HepG2 (cell line): Measurements from ENCODE around the gene POLR1D. TPM values are rescaled to one million over a fixed set of nuclear protein-coding genes. Genes with fewer than 3 reads are reported as not detected.
A peak's percentile ranks its signal among the peaks of the same experiment; 100 is the strongest.

Source experiments
- AGO2 ChIP-seq: fragments of 200-400 bp; formaldehyde crosslinking; optimal IDR thresholded peaks from 2 replicates; pipeline ENCODE3; 2017; ENCODE audit warnings: mild to moderate bottlenecking, low read depth, low read length, moderate library complexity
- CEBPZ ChIP-seq: IDR thresholded peaks from 2 replicates; pipeline ENCODE4 v1.6.1; 2012; ENCODE audit warnings: low read length, improper control_type of control experiment
- DBP ChIP-seq: sonication (generic); formaldehyde crosslinking; IDR thresholded peaks from 2 replicates; pipeline ENCODE4 v1.4.0; 2020; ENCODE audit warnings: missing genetic modification reagents; ENCODE audit errors: not compliant biosample characterization
- FOXJ3 ChIP-seq: sonication (generic); formaldehyde crosslinking; IDR thresholded peaks from 2 replicates; pipeline ENCODE4 v1.4.0; 2020; ENCODE audit warnings: missing genetic modification reagents, mild to moderate bottlenecking, borderline replicate concordance
- IRF2 ChIP-seq: IDR thresholded peaks from 2 replicates; pipeline ENCODE4 v1.6.1; 2018; ENCODE audit warnings: missing genetic modification reagents, missing compliant biosample characterization
- NR2C2 ChIP-seq: sonication (generic); formaldehyde crosslinking; IDR thresholded peaks from 2 replicates; pipeline ENCODE4 v1.4.0; 2020; ENCODE audit warnings: missing genetic modification reagents, mild to moderate bottlenecking, moderate library complexity, borderline replicate concordance
- PHF8 ChIP-seq: sonication (generic); formaldehyde crosslinking; IDR thresholded peaks from 2 replicates; pipeline ENCODE4 v1.5.0; 2020; ENCODE audit warnings: missing genetic modification reagents
- RERE ChIP-seq: IDR thresholded peaks from 2 replicates; pipeline ENCODE4 v1.6.1; 2016; ENCODE audit warnings: low read depth, missing genetic modification reagents, missing compliant biosample characterization
- RXRB ChIP-seq: IDR thresholded peaks from 2 replicates; pipeline ENCODE4 v1.6.1; 2016; ENCODE audit warnings: borderline replicate concordance, missing genetic modification reagents, missing compliant biosample characterization
- THAP9 ChIP-seq: sonication (generic); formaldehyde crosslinking; IDR thresholded peaks from 2 replicates; pipeline ENCODE4; 2020; ENCODE audit warnings: missing genetic modification reagents, mild to moderate bottlenecking, borderline replicate concordance
- XRCC5 ChIP-seq: fragments of 200-400 bp; formaldehyde crosslinking; optimal IDR thresholded peaks from 2 replicates; pipeline ENCODE3; 2017; ENCODE audit warnings: mild to moderate bottlenecking, low read length
- ZFAT ChIP-seq: sonication (generic); formaldehyde crosslinking; conservative IDR thresholded peaks from 2 replicates; pipeline ENCODE4 v1.8.1; 2023; ENCODE audit warnings: missing genetic modification reagents, inconsistent platforms
- ZFP36L1 ChIP-seq: sonication (generic); formaldehyde crosslinking; IDR thresholded peaks from 2 replicates; pipeline ENCODE4 v1.8.0; 2022; ENCODE audit warnings: mild to moderate bottlenecking, missing genetic modification reagents, moderate library complexity
- ZNF577 ChIP-seq: sonication (generic); formaldehyde crosslinking; IDR thresholded peaks from 2 replicates; pipeline ENCODE4 v1.4.0; 2020; ENCODE audit warnings: mild to moderate bottlenecking, low read depth, missing genetic modification reagents, borderline replicate concordance
- ZNF724P ChIP-seq: sonication (generic); formaldehyde crosslinking; IDR thresholded peaks from 2 replicates; pipeline ENCODE4 v1.8.0; 2022; ENCODE audit warnings: missing genetic modification reagents, borderline replicate concordance
- ZNF83 ChIP-seq: sonication (generic); formaldehyde crosslinking; IDR thresholded peaks from 2 replicates; pipeline ENCODE4 v1.4.0; 2020; ENCODE audit warnings: missing genetic modification reagents, mild to moderate bottlenecking, borderline replicate concordance
- polyA plus RNA-seq, 8 experiments: library from polyadenylated mRNA; depleted of rRNA in 3 of 8; stranded (reverse) in 7 of 8; unstranded in 1 of 8; fragments of >200 nt; fragmentation: Illumina TruSeq in 4 of 8; extraction: Trizol in 4 of 8; gene quantifications; 2 replicates each; pipeline versions ENCODE4 v1.2.1 to v1.2.3, GENCODE V29; 2011 to 2016; ENCODE audit warnings: low read depth in 4 of 8, missing spikeins in 1 of 8, mixed read lengths in 1 of 8; ENCODE audit not compliant: insufficient read depth in 1 of 8
- total RNA-seq, 5 experiments: library from RNA; depleted of rRNA; stranded (reverse); fragments of >200 nt; fragmentation: Illumina TruSeq; extraction: Trizol; gene quantifications; 2 replicates each; pipeline ENCODE4 v1.2.3, GENCODE V29; 2016; ENCODE audit warnings: low read depth in 1 of 5

Gene POLR1D
- total and polyA plus RNA-seq, 2 of the 13 experiments (the other 11 are each of a cell fraction or from before 2014, with no cell fraction given): 183 to 490 TPM

- no peak for TF ChIP-seq CEBPZ
- TF ChIP-seq ZNF83 (CRISPR knock-in tag): no peak
- no peak for TF ChIP-seq RERE (CRISPR knock-in tag)
- TF ChIP-seq FOXJ3 (CRISPR knock-in tag): no peak
- TF ChIP-seq XRCC5: no peak
- TF ChIP-seq NR2C2 (CRISPR knock-in tag): no peak
- TF ChIP-seq RXRB (CRISPR knock-in tag): 0 out of 2 replicates have a peak, but pooled peaks have one; percentile 22
- TF ChIP-seq AGO2: peak; percentile 94
- TF ChIP-seq ZNF577 (CRISPR knock-in tag): no peak
- peak; percentile 76; the same call in 1 of the 2 replicates for TF ChIP-seq ZNF724P
- TF ChIP-seq IRF2 (CRISPR knock-in tag): peak; percentile 55; the same call in 1 of the 2 replicates
- TF ChIP-seq THAP9 (CRISPR knock-in tag): no peak
- TF ChIP-seq ZFP36L1: 0 out of 2 replicates have a peak, but pooled peaks have one; percentile 19
- no peak for TF ChIP-seq ZFAT (CRISPR knock-in tag)
- peak; percentile 96 for TF ChIP-seq PHF8 (CRISPR knock-in tag)
- TF ChIP-seq DBP: no peak
Measured at GRCh38 chr13:27621366-27622101, at the start of gene POLR1D (continued).
